Activated T-cell treated with anti-CD3 and anti-CD28 coated beads, Interleukin-2, amount 50 U/mL, for 4 hours (primary cell): ENCODE data around the gene TMTC4. TPM values are rescaled to one million over a fixed set of nuclear protein-coding genes. Genes with fewer than 3 reads are reported as not detected.
A peak's percentile ranks its signal among the peaks of the same experiment; 100 is the strongest.
"Not testable (repeated sequence)": the region's sequence is repeated elsewhere in the genome, so short reads cannot be mapped to it uniquely, and the experiment has no call there.

Experiments used
- ATAC-seq, 2 donors: fragments of 200-7000 bp; cut with Tn5 transposase; one replicate each; pipeline ENCODE4 v1.10.0; 2021
- DNase-seq: peaks from one replicate; pipeline ENCODE4 v3.0.0-alpha.2; 2020
- H3K27me3 Mint-ChIP-seq: one replicate; pipeline ENCODE4 v1.8.0; 2021; ENCODE audit warnings: low read depth, mixed read lengths
- H3K36me3 Mint-ChIP-seq: one replicate; pipeline ENCODE4 v1.8.0; 2022; ENCODE audit warnings: mixed read lengths; ENCODE audit not compliant: insufficient read depth
- H3K4me1 Mint-ChIP-seq: one replicate; pipeline ENCODE4 v1.8.0; 2021; ENCODE audit warnings: low read depth, mixed read lengths
- H3K4me3 Mint-ChIP-seq: one replicate; pipeline ENCODE4 v1.8.0; 2021; ENCODE audit warnings: mild to moderate bottlenecking, moderate library complexity, mixed read lengths
- H3K9me3 Mint-ChIP-seq: one replicate; pipeline ENCODE4 v1.8.0; 2021; ENCODE audit warnings: mixed read lengths
- total RNA-seq, 3 donors: library from RNA; stranded (reverse); gene quantifications; one replicate each; pipeline ENCODE4 v1.2.1, GENCODE V29; 2021

TMTC4 gene
- total RNA-seq, 3 donors from 2014 or later, result 8.6 to 13.8 (median 11.7) TPM

- Mint-ChIP-seq H3K4me3 (no peak overlapping the region), H3K36me3 (peaks cover 11% of the 10 kb centered on the region), H3K27me3 (no peaks in the 10 kb centered on the region), H3K9me3 (no peaks in the 10 kb centered on the region), H3K4me1 (no peaks in the 10 kb centered on the region)
- no peak for ATAC-seq
- DNase-seq, result no peak
These were observed 73.7 kb downstream of the TMTC4 start for GRCh38 chr13:100600915-100601314.

DNA sequence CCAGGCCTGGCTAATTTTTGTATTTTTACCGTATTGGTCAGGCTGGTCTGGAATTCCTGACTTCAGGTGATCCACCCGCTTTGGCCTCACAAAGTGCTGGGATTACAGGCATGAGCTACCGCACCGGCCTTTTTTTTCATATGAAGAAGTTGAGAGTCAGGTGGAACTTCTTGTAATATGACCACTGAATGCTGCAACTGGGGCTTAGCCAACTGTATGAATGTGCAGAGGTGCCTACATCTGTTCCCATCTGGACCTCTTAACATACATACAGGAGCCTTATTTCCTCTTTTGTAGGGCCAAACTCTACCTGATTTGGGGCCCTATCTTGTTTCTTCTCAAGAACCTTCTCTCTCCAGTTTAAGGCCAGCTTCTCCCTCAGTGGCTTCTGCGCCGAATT lies 74.1 kb downstream of the TMTC4 start:
- no peak for DNase-seq
- Mint-ChIP-seq H3K4me3 (no peak overlapping the region), H3K36me3 (peaks cover 11% of the 10 kb centered on the region), H3K4me1 (no peaks in the 10 kb centered on the region), H3K9me3 (no peaks in the 10 kb centered on the region), H3K27me3 (no peaks in the 10 kb centered on the region)
- no peak for ATAC-seq

DNA sequence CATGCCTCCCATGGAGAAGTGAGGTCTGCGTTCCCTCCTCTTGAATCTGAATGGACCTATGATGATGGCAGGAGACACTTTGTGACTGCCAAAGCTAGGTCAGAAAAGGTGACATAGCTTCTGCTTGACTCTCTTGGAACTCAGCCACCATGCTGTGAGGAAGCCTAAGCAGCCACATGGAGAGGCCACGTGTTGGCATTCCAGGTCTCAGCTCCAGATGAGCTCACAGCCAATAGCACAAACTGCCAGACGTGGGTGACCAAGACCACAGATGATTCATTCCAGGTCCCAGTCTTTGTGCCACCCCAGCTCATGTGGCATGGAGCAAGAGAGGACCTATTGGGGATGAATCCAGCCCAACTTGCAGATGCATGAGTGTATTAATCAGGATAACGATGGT lies 77.3 kb downstream of the TMTC4 start:
- H3K4me3 Mint-ChIP-seq, result no peak overlapping the region
- DNase-seq (no peak), ATAC-seq (no peak)
- H3K27me3 Mint-ChIP-seq, result no peaks in the 10 kb centered on the region
- H3K9me3 Mint-ChIP-seq, result no peaks in the 10 kb centered on the region
- H3K4me1 Mint-ChIP-seq, result no peaks in the 10 kb centered on the region
- H3K36me3 Mint-ChIP-seq, result no peaks in the 10 kb centered on the region

DNA sequence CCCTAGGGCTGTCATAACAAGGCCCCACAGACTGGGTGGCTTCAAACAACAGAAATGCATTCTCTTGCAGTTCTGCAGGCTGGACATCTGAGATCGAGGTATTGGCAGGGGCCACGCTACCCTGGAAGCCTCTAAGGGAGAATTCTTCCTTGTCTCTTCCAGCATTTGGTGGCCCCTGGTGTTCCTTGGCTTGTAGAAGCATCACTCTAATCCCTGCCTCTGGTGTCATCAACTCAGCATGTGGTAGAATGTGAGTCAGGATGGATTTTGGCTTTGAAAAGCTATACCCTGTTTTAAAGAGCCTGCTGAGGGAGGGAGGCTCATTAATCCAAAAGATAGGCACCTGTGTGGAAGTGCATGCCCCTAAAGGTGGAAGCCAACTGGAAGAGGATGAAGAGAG lies 78.1 kb downstream of the TMTC4 start:
- H3K4me1 Mint-ChIP-seq, result no peaks in the 10 kb centered on the region
- no peaks in the 10 kb centered on the region for H3K27me3 Mint-ChIP-seq
- H3K9me3 Mint-ChIP-seq, result no peaks in the 10 kb centered on the region
- ATAC-seq, result no peak
- DNase-seq, result no peak
- H3K36me3 Mint-ChIP-seq, result no peaks in the 10 kb centered on the region
- H3K4me3 Mint-ChIP-seq, result no peak overlapping the region

DNA sequence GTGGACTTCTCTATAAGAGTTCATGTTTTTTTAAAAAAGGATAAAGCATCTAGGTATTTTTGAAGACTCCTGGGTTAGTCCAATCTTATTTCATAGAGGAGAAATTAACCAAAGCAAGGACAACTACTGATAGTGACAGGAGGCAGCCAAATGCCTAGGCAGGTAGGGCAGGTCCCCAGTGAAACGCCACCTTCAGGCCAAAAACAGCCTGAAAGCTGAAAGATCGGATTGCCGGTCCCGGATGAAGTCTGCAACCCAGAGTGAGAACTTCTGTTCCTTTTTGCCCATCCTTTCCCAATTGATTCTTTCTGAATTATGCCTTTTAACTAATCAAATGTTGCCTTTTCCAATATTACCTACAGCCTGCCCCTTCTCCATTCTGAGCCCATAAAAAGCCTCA lies 79.9 kb downstream of the TMTC4 start:
- H3K9me3 Mint-ChIP-seq, result no peaks in the 10 kb centered on the region
- ATAC-seq (no peak), DNase-seq (no peak)
- no peaks in the 10 kb centered on the region for H3K36me3 Mint-ChIP-seq
- no peaks in the 10 kb centered on the region for H3K4me1 Mint-ChIP-seq
- H3K27me3 Mint-ChIP-seq, result no peaks in the 10 kb centered on the region
- no peak overlapping the region for H3K4me3 Mint-ChIP-seq

- H3K4me3 Mint-ChIP-seq, result no peak overlapping the region
- H3K9me3 Mint-ChIP-seq, result no peaks in the 10 kb centered on the region
- no peaks in the 10 kb centered on the region for H3K27me3 Mint-ChIP-seq
- no peaks in the 10 kb centered on the region for H3K36me3 Mint-ChIP-seq
- DNase-seq, result no peak
- peaks cover 1% of the 10 kb centered on the region for H3K4me1 Mint-ChIP-seq
- no peak for ATAC-seq
These were observed 80.3 kb downstream of the TMTC4 start for GRCh38 chr13:100594255-100594654.

- H3K4me1 Mint-ChIP-seq, result peaks cover 36% of the 10 kb centered on the region
- peaks cover under 1% of the 10 kb centered on the region for H3K9me3 Mint-ChIP-seq
- H3K4me3 Mint-ChIP-seq, result peak overlapping the region; percentile 85
- no peaks in the 10 kb centered on the region for H3K27me3 Mint-ChIP-seq
- ATAC-seq, result no peak
- DNase-seq, result no peak
- no peaks in the 10 kb centered on the region for H3K36me3 Mint-ChIP-seq
These were observed 85.3 kb downstream of the TMTC4 start for GRCh38 chr13:100589178-100589725.

GRCh38 chr13:100588331-100589177 lies 86.0 kb downstream of the TMTC4 start, which contains the start of gene GGACT:
TSS of gene GGACT (minus strand) at chr13:100588789. CDS start at chr13:100532591, 56,198 bp downstream.
- peak; percentile 84 for DNase-seq
- H3K4me3 Mint-ChIP-seq, result peak within 1 kb of the TSS; percentile 85
- no peaks in the 10 kb centered on the region for H3K27me3 Mint-ChIP-seq
- no peaks in the 10 kb centered on the region for H3K36me3 Mint-ChIP-seq
- peaks cover 42% of the 10 kb centered on the region for H3K4me1 Mint-ChIP-seq
- ATAC-seq, result peak; percentile 93 to 95
- peaks cover 4% of the 10 kb centered on the region for H3K9me3 Mint-ChIP-seq

DNA sequence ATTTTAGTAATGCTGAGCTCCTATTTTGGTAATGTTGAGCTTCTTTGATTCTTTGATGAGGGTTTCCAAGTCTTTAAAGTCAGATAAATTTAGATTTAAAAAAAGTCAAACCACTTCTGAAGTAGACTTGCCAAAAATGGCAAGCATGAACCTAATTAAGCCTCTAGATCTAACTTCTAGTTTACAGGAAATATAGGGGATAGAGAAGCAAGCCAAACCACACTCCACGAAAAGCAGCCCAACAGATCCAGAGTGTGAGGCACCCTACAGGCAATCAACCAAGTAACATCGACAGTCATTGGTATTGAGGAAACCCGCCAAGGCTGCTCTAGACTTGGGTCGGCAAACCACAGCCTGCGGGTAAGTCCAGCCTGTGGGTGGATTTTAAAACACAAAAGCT lies 89.7 kb downstream of the TMTC4 start:
- Mint-ChIP-seq H3K4me1 (peaks cover 59% of the 10 kb centered on the region), H3K4me3 (no peak overlapping the region), H3K36me3 (peaks cover 7% of the 10 kb centered on the region), H3K9me3 (peaks cover 4% of the 10 kb centered on the region), H3K27me3 (no peaks in the 10 kb centered on the region)
- DNase-seq (no peak), ATAC-seq (no peak)

DNA sequence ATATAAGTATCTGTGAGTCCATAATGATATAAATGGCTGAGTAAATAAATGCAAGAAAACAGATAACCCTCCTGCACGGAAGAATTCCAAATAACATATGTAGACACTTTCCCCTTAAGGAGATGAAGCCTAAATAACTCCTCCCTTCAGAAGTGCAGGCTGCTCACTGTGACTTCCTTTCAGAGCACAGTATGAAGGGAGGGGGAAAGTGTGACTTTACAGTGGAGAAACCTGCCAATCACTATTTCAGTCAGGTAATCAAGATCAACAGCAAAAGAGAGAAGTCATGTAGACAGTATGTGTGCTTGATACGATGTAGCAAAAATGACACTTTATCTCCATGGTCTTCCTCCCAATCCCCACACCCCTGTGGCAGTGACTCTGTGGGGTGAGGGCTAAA lies 93.1 kb downstream of the TMTC4 start:
- DNase-seq (no peak), ATAC-seq (peak in 1 of 2 donors; percentile 58)
- no peaks in the 10 kb centered on the region for H3K27me3 Mint-ChIP-seq
- H3K9me3 Mint-ChIP-seq, result peaks cover 4% of the 10 kb centered on the region
- no peak overlapping the region for H3K4me3 Mint-ChIP-seq
- H3K4me1 Mint-ChIP-seq, result peaks cover 37% of the 10 kb centered on the region
- peaks cover 14% of the 10 kb centered on the region for H3K36me3 Mint-ChIP-seq

DNA sequence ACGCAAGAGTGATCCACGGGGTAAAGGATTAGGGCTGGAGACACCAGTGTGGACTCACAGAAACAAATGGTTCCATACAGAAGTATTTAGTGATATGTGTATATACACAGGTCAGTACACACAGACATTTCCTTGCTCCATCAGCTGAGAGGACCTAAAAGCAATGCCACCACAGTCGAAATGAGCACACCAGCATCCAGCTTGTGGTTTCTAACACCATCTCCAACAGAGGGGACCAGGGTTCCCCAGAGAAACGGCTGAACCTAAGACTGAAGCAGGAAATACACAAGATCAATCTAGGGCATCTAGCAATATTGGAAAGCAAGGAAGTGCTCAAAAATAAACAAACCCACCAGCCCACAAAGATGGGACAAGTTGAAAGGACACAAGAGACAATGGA lies 93.6 kb downstream of the TMTC4 start:
- Mint-ChIP-seq H3K27me3 (no peaks in the 10 kb centered on the region), H3K4me1 (peaks cover 34% of the 10 kb centered on the region), H3K4me3 (no peak overlapping the region), H3K9me3 (peaks cover 4% of the 10 kb centered on the region), H3K36me3 (peaks cover 15% of the 10 kb centered on the region)
- DNase-seq (no peak), ATAC-seq (no peak)

GRCh38 chr13:100580045-100580444 lies 94.5 kb downstream of the TMTC4 start:
- Mint-ChIP-seq H3K27me3 (no peaks in the 10 kb centered on the region), H3K4me3 (no peak overlapping the region), H3K4me1 (peaks cover 30% of the 10 kb centered on the region), H3K9me3 (peaks cover 4% of the 10 kb centered on the region), H3K36me3 (peaks cover 15% of the 10 kb centered on the region)
- DNase-seq (no peak), ATAC-seq (no peak)

- not testable (repeated sequence) for H3K27me3 Mint-ChIP-seq, ATAC-seq, DNase-seq, H3K9me3 Mint-ChIP-seq, H3K4me3 Mint-ChIP-seq
- H3K4me1 Mint-ChIP-seq, result peaks cover 24% of the 10 kb centered on the region
- H3K36me3 Mint-ChIP-seq, result peaks cover 13% of the 10 kb centered on the region
These were observed 97.4 kb downstream of the TMTC4 start for GRCh38 chr13:100577239-100577638.

DNA sequence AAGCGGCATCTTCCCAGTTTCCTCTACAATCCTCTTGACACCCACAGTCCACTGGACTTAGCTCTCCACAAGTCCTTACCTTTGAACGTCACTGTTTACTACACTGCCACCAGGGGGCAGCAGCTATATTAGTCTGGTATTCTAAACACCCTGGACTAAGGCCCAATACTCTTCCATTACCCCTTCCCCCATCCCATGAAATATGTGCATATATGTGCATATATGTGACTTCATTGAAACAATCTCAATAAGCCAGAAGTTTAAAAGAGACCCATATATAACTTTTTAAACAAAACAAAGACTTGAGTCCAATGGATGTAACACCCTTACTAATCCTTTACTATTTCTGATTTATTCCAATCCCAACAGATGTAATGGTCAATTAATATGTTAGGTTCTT lies 101.5 kb downstream of the TMTC4 start:
- Mint-ChIP-seq H3K4me3 (no peak overlapping the region), H3K4me1 (peaks cover 12% of the 10 kb centered on the region), H3K9me3 (no peaks in the 10 kb centered on the region), H3K27me3 (no peaks in the 10 kb centered on the region), H3K36me3 (peaks cover 8% of the 10 kb centered on the region)
- ATAC-seq (peak; percentile 72 to 87), DNase-seq (peak; percentile 74)

GRCh38 chr13:100566543-100566942 lies 108.1 kb downstream of the TMTC4 start:
- Mint-ChIP-seq H3K9me3 (no peaks in the 10 kb centered on the region), H3K4me1 (no peaks in the 10 kb centered on the region), H3K36me3 (peaks cover 16% of the 10 kb centered on the region), H3K27me3 (no peaks in the 10 kb centered on the region), H3K4me3 (no peak overlapping the region)
- DNase-seq (no peak), ATAC-seq (no peak)
